Trophoblast cell (in vitro differentiated cells and primary cell): ENCODE results near the gene SYTL2.
"Not testable (repeated sequence)": the region's sequence is repeated elsewhere in the genome, so short reads cannot be mapped to it uniquely, and the experiment has no call there.

Source experiments
- DNase-seq, 2 donors: peaks; one replicate each; pipeline ENCODE4 v3.0.0-alpha.2; 2016
- H2AFZ ChIP-seq: 2 replicates; pipeline ENCODE4 v1.6.1; 2013; ENCODE audit warnings: low read length, moderate library complexity, mild to moderate bottlenecking; ENCODE audit not compliant: insufficient read depth, poor library complexity
- H2AK5ac ChIP-seq: 2 replicates; pipeline ENCODE4 v1.6.1; 2013; ENCODE audit warnings: mild to moderate bottlenecking, low read length
- H2BK120ac ChIP-seq: 2 replicates; pipeline ENCODE4 v1.6.1; 2013; ENCODE audit warnings: low read length, mild to moderate bottlenecking, moderate library complexity; ENCODE audit not compliant: insufficient read depth, poor library complexity
- H2BK12ac ChIP-seq: 2 replicates; pipeline ENCODE4 v1.6.1; 2013; ENCODE audit warnings: mild to moderate bottlenecking, low read length, moderate library complexity
- H2BK5ac ChIP-seq: 2 replicates; pipeline ENCODE4 v1.6.1; 2013; ENCODE audit warnings: low read length, low read depth, moderate library complexity, mild to moderate bottlenecking; ENCODE audit not compliant: poor library complexity
- H3K14ac ChIP-seq: 2 replicates; pipeline ENCODE4 v1.6.1; 2013; ENCODE audit warnings: mild to moderate bottlenecking, low read length
- H3K18ac ChIP-seq: 2 replicates; pipeline ENCODE4 v1.6.1; 2013; ENCODE audit warnings: mild to moderate bottlenecking, low read length
- H3K23ac ChIP-seq: 2 replicates; pipeline ENCODE4 v1.6.1; 2013; ENCODE audit warnings: low read length
- H3K27ac ChIP-seq: 2 replicates; pipeline ENCODE4 v1.5.1; 2013; ENCODE audit warnings: low read depth, mild to moderate bottlenecking, inconsistent platforms, low read length, moderate library complexity
- H3K27me3 ChIP-seq: 2 replicates; pipeline ENCODE4 v1.6.1; 2013; ENCODE audit warnings: inconsistent platforms, mild to moderate bottlenecking, low read length, moderate library complexity; ENCODE audit not compliant: insufficient read depth
- H3K36me3 ChIP-seq, 2 experiments: 1 replicate in 1 of 2; 2 replicates in 1 of 2; pipeline ENCODE4 v1.6.1; 2013; ENCODE audit warnings: low read length in 2 of 2, mild to moderate bottlenecking in 2 of 2, moderate library complexity in 1 of 2; ENCODE audit not compliant: insufficient read depth in 2 of 2, control insufficient read depth in 1 of 2
- H3K4ac ChIP-seq: 2 replicates; pipeline ENCODE4 v1.6.1; 2013; ENCODE audit warnings: low read depth, mild to moderate bottlenecking, low read length, moderate library complexity
- H3K4me1 ChIP-seq, 2 experiments: 1 replicate in 1 of 2; 2 replicates in 1 of 2; pipeline ENCODE4 v1.6.1; 2013; ENCODE audit warnings: low read length in 2 of 2, mild to moderate bottlenecking in 2 of 2, moderate library complexity in 1 of 2; ENCODE audit not compliant: insufficient read depth in 2 of 2, control insufficient read depth in 1 of 2
- H3K4me2 ChIP-seq: 2 replicates; pipeline ENCODE4 v1.6.1; 2013; ENCODE audit warnings: inconsistent platforms, mild to moderate bottlenecking, low read length, moderate library complexity
- H3K4me3 ChIP-seq: 2 replicates; pipeline ENCODE4 v1.5.1; 2013; ENCODE audit warnings: mild to moderate bottlenecking, low read depth, low read length, inconsistent platforms
- H3K79me1 ChIP-seq: one replicate; pipeline ENCODE4 v1.6.1; 2013; ENCODE audit warnings: low read length
- H3K79me2 ChIP-seq: 2 replicates; pipeline ENCODE4 v1.6.1; 2013; ENCODE audit warnings: low read length, mild to moderate bottlenecking; ENCODE audit not compliant: control insufficient read depth, insufficient read depth, poor library complexity
- H3K9ac ChIP-seq: 2 replicates; pipeline ENCODE4 v1.6.1; 2013; ENCODE audit warnings: mild to moderate bottlenecking, low read length
- H3K9me3 ChIP-seq: 2 replicates; pipeline ENCODE4 v1.6.1; 2013; ENCODE audit warnings: low read depth, mild to moderate bottlenecking, control low read depth, inconsistent platforms, low read length; ENCODE audit not compliant: insufficient read depth
- H4K12ac ChIP-seq: 2 replicates; pipeline ENCODE4 v1.6.1; 2013; ENCODE audit warnings: low read depth, mild to moderate bottlenecking, low read length, moderate library complexity
- H4K8ac ChIP-seq: 2 replicates; pipeline ENCODE4 v1.6.1; 2013; ENCODE audit warnings: low read depth, mild to moderate bottlenecking, low read length, moderate library complexity
- H4K91ac ChIP-seq: one replicate; pipeline ENCODE4 v1.6.1; 2013; ENCODE audit warnings: low read depth, mild to moderate bottlenecking, low read length, moderate library complexity
- WGBS: extraction: QIAGEN DNeasy Blood & Tissue Kit; methylation state at CpG from one replicate; pipeline ENCODE4 v1.1.7; 2013; ENCODE audit warnings: missing lambda C conversion rate; ENCODE audit not compliant: insufficient read length, insufficient coverage; ENCODE audit errors: extremely low coverage; 5-methylcytosine and 5-hydroxymethylcytosine counted together

The SYTL2 gene

GRCh38 chr11:85656777-85657176 is 154.2 kb downstream of the SYTL2 start:
- Histone ChIP-seq H4K91ac (no peak overlapping the region), H3K79me1 (no peaks in the 10 kb centered on the region), H3K4me1 (no peaks in the 10 kb centered on the region), H3K4me3 (no peak overlapping the region), H2BK120ac (no peak overlapping the region), H4K12ac (no peak overlapping the region), H3K4ac (no peak overlapping the region), H2BK5ac (no peak overlapping the region), H3K36me3 (peaks cover 0 to 4% of the 10 kb centered on the region in 2 experiments), H3K9me3 (no peaks in the 10 kb centered on the region), H2AFZ (no peak overlapping the region), H3K27ac (no peak overlapping the region), H3K9ac (no peak overlapping the region), H3K18ac (no peak overlapping the region), H2AK5ac (no peak overlapping the region), H3K79me2 (no peaks in the 10 kb centered on the region), H3K4me2 (no peak overlapping the region), H4K8ac (no peak overlapping the region), H2BK12ac (no peak overlapping the region), H3K27me3 (no peaks in the 10 kb centered on the region), H3K14ac (no peak overlapping the region), H3K23ac (no peak overlapping the region)
- DNase-seq, result no peak
- WGBS, result no CpG with 5 or more reads among the region's 1 CpG

DNA sequence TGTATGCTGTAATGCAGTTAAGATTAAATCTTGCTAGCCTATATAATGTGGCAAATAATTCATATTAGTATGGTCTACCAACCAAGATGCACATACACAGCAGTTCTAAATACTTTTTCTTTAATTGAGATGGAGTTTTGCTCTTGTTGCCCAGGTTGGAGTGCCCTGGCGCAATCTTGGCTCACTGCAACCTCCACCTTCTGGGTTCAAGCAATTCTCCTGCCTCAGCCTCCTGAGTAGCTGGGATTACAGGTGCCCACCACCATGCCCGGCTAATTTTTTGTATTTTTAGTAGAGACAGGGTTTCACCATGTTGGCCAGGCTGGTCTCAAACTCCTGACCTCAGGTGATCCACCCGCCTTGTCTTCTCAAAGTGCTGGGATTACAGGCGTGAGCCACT is 156.6 kb downstream of the SYTL2 start:
- not testable (repeated sequence) for H3K79me1 ChIP-seq, H3K4ac ChIP-seq, H3K27me3 ChIP-seq, H4K91ac ChIP-seq, H3K79me2 ChIP-seq, H3K27ac ChIP-seq, H3K4me1 ChIP-seq, H2AK5ac ChIP-seq, H3K18ac ChIP-seq, H2AFZ ChIP-seq, H3K9ac ChIP-seq, H3K4me3 ChIP-seq, H2BK12ac ChIP-seq, H2BK120ac ChIP-seq, H3K4me2 ChIP-seq, H3K23ac ChIP-seq, H3K9me3 ChIP-seq, H3K36me3 ChIP-seq, H4K12ac ChIP-seq, H2BK5ac ChIP-seq, DNase-seq, H3K14ac ChIP-seq, H4K8ac ChIP-seq
- no CpG with 5 or more reads among the region's 4 CpGs for WGBS

DNA sequence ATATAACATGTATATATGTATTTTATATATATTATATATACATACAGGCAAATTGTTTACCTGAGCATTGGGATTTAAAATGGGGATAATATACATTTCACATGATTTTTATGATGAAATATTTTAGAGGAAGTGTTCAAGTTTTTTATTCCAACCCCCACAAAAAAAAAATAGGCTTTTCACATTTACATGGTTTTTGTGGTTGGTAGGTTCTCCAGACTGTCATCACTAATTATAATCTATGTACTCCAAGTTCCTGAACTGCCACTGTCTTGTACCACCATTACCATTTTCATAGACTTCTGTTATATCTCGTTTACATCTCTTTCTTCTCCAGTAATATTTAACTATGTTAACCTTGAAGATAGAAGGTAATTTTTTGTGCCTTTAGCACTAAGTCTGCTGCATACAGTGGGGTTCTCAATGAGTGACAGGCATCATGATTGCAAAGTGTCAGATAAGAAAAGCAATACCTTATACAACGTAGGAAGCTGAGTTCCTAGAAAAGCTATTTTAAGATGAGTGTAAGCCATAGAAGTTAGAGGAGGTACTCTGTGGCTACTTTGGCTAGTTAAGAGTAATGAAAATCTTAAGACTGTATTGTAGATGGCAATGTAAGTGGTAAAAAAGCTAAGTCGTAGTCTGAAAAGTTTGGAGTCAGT is 158.0 kb downstream of the SYTL2 start:
- DNase-seq, result no peak
- no peaks in the 10 kb centered on the region for H3K79me2 ChIP-seq
- no peak overlapping the region for H2AFZ ChIP-seq
- H3K9me3 ChIP-seq, result no peaks in the 10 kb centered on the region
- H4K8ac ChIP-seq, result no peak overlapping the region
- H3K9ac ChIP-seq, result no peak overlapping the region
- peaks cover 0 to 4% of the 10 kb centered on the region in 2 experiments for H3K36me3 ChIP-seq
- no peak overlapping the region for H3K23ac ChIP-seq
- no peak overlapping the region for H2BK120ac ChIP-seq
- no CpG with 5 or more reads among the region's 3 CpGs for WGBS
- no peak overlapping the region for H4K12ac ChIP-seq
- H2AK5ac ChIP-seq, result no peak overlapping the region
- no peak overlapping the region for H3K27ac ChIP-seq
- no peak overlapping the region for H3K18ac ChIP-seq
- no peak overlapping the region for H3K4me3 ChIP-seq
- no peak overlapping the region for H4K91ac ChIP-seq
- peaks cover 2% of the 10 kb centered on the region for H3K79me1 ChIP-seq
- H3K4me1 ChIP-seq, result no peaks in the 10 kb centered on the region
- no peak overlapping the region for H3K14ac ChIP-seq
- no peaks in the 10 kb centered on the region for H3K27me3 ChIP-seq
- H2BK12ac ChIP-seq, result no peak overlapping the region
- H3K4me2 ChIP-seq, result no peak overlapping the region
- H2BK5ac ChIP-seq, result no peak overlapping the region
- H3K4ac ChIP-seq, result no peak overlapping the region

DNA sequence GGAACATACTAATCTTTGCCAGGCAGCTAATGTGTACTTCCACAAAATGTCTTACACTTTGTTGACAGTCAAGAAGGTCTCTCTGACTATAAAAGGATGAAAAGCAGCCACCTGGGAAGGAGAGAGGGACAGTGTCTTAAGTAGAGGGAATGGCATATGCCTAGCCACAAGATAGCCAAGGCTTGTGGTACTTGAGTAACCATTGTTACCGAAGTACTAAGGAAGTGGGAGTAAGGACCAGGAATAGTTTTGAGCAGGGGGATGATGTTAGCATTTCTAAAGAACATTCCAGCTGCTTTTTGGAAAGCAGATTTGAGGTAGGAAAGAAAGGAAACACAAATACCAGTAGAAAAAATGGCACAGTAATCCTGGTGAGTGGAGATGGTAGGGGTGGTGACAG is 159.8 kb downstream of the SYTL2 start:
- H3K27me3 ChIP-seq, result no peaks in the 10 kb centered on the region
- no peaks in the 10 kb centered on the region for H3K4me1 ChIP-seq
- H3K4ac ChIP-seq, result no peak overlapping the region
- no peaks in the 10 kb centered on the region for H3K79me2 ChIP-seq
- WGBS, result no CpG with 5 or more reads among the region's 1 CpG
- no peaks in the 10 kb centered on the region for H3K9me3 ChIP-seq
- no peak overlapping the region for H3K23ac ChIP-seq
- no peak overlapping the region for H3K18ac ChIP-seq
- H3K79me1 ChIP-seq, result peaks cover 6% of the 10 kb centered on the region
- no peak overlapping the region for H3K4me2 ChIP-seq
- no peak overlapping the region for H4K8ac ChIP-seq
- no peak overlapping the region for H2BK120ac ChIP-seq
- no peak overlapping the region for H2BK12ac ChIP-seq
- no peak overlapping the region for H3K27ac ChIP-seq
- no peak overlapping the region for H4K12ac ChIP-seq
- DNase-seq, result no peak
- peaks cover 0 to 2% of the 10 kb centered on the region in 2 experiments for H3K36me3 ChIP-seq
- H3K14ac ChIP-seq, result no peak overlapping the region
- H3K4me3 ChIP-seq, result no peak overlapping the region
- no peak overlapping the region for H2BK5ac ChIP-seq
- H2AK5ac ChIP-seq, result no peak overlapping the region
- no peak overlapping the region for H2AFZ ChIP-seq
- H3K9ac ChIP-seq, result no peak overlapping the region
- H4K91ac ChIP-seq, result no peak overlapping the region
